SK-N-DZ (cell line): ENCODE measurements around the gene TBC1D22A.

Experiments
- DNase-seq: peaks from one replicate; pipeline ENCODE4 v3.0.0-alpha.2; 2015; ENCODE audit warnings: low spot score

TBC1D22A gene

GRCh38 chr22:47071078-47071806, 308.8 kb downstream of the TBC1D22A start:
- no peak for DNase-seq

GRCh38 chr22:47071807-47072641, 309.6 kb downstream of the TBC1D22A start:
- no peak for DNase-seq

- no peak for DNase-seq
These were observed 310.2 kb downstream of the TBC1D22A start for GRCh38 chr22:47072642-47072967.

- DNase-seq = no peak
These were observed 310.6 kb downstream of the TBC1D22A start for GRCh38 chr22:47073075-47073474.

GRCh38 chr22:47074105-47074504, 311.7 kb downstream of the TBC1D22A start:
- DNase-seq = no peak

GRCh38 chr22:47075568-47075967, 313.1 kb downstream of the TBC1D22A start:
- no peak for DNase-seq

GRCh38 chr22:47076758-47077157, 314.3 kb downstream of the TBC1D22A start:
- DNase-seq = no peak

GRCh38 chr22:47080100-47080499, 317.6 kb downstream of the TBC1D22A start:
- DNase-seq = no peak

GRCh38 chr22:47082505-47082904, 320.1 kb downstream of the TBC1D22A start:
- DNase-seq = no peak

- DNase-seq = no peak
These were observed 321.0 kb downstream of the TBC1D22A start for GRCh38 chr22:47083379-47083986.

- no peak for DNase-seq
These were observed 321.8 kb downstream of the TBC1D22A start for GRCh38 chr22:47084226-47084625.

- no peak for DNase-seq
These were observed 324.3 kb downstream of the TBC1D22A start for GRCh38 chr22:47086596-47087248.

- no peak for DNase-seq
These were observed 326.2 kb downstream of the TBC1D22A start for GRCh38 chr22:47088480-47089158.

GRCh38 chr22:47089374-47089773, 326.9 kb downstream of the TBC1D22A start:
- no peak for DNase-seq

- no peak for DNase-seq
These were observed 327.5 kb downstream of the TBC1D22A start for GRCh38 chr22:47089796-47090460.

- no peak for DNase-seq
These were observed 328.3 kb downstream of the TBC1D22A start for GRCh38 chr22:47090591-47091245.

GRCh38 chr22:47091246-47091651, 328.8 kb downstream of the TBC1D22A start:
- no peak for DNase-seq

- DNase-seq = no peak
These were observed 329.7 kb downstream of the TBC1D22A start for GRCh38 chr22:47091921-47092700.

- no peak for DNase-seq
These were observed 330.5 kb downstream of the TBC1D22A start for GRCh38 chr22:47092896-47093311.

- DNase-seq = no peak
These were observed 331.3 kb downstream of the TBC1D22A start for GRCh38 chr22:47093720-47094119.
